Ramos (cell line): ENCODE data around the gene ADGRV1.
"Not testable (repeated sequence)": the region's sequence is repeated elsewhere in the genome, so short reads cannot be mapped to it uniquely, and the experiment has no call there.

Source experiments
- in situ Hi-C: fragments of 300-500 bp; cut with MboI; formaldehyde crosslinking; loops from one replicate; pipeline ENCODE4 v1.14.3; 2022; ENCODE audit warnings: low sequenced_read_pairs; ENCODE audit not compliant: unreplicated experiment

Gene ADGRV1

GRCh38 chr5:91010090-91010489, 451.5 kb downstream of the ADGRV1 start:
- in situ Hi-C loops: no loop called here

GRCh38 chr5:91011029-91011428, 452.4 kb downstream of the ADGRV1 start:
- in situ Hi-C loops: no loop called here

- in situ Hi-C loops: not testable (repeated sequence)
Measured at GRCh38 chr5:91012867-91013266, 454.3 kb downstream of the ADGRV1 start.

- in situ Hi-C loops: no loop called here
Measured at GRCh38 chr5:91016322-91016721, 457.7 kb downstream of the ADGRV1 start.

GRCh38 chr5:91016954-91017700, 458.5 kb downstream of the ADGRV1 start:
- in situ Hi-C loops: no loop called here

- in situ Hi-C loops: no loop called here
Measured at GRCh38 chr5:91018200-91018599, 459.6 kb downstream of the ADGRV1 start.

GRCh38 chr5:91018712-91019371, 460.2 kb downstream of the ADGRV1 start:
- in situ Hi-C loops: no loop called here

GRCh38 chr5:91020065-91020800, 461.6 kb downstream of the ADGRV1 start:
- in situ Hi-C loops: no loop called here

GRCh38 chr5:91022518-91022917, 463.9 kb downstream of the ADGRV1 start:
- in situ Hi-C loops: no loop called here

GRCh38 chr5:91024206-91024605, 465.6 kb downstream of the ADGRV1 start:
- in situ Hi-C loops: no loop called here

- in situ Hi-C loops: no loop called here
Measured at GRCh38 chr5:91024727-91025126, 466.1 kb downstream of the ADGRV1 start.

GRCh38 chr5:91025449-91025848, 466.9 kb downstream of the ADGRV1 start:
- in situ Hi-C loops: no loop called here

- in situ Hi-C loops: no loop called here
Measured at GRCh38 chr5:91025956-91026355, 467.4 kb downstream of the ADGRV1 start.

- in situ Hi-C loops: no loop called here
Measured at GRCh38 chr5:91026466-91026865, 467.9 kb downstream of the ADGRV1 start.

GRCh38 chr5:91027405-91028139, 469.0 kb downstream of the ADGRV1 start:
- in situ Hi-C loops: no loop called here

- in situ Hi-C loops: no loop called here
Measured at GRCh38 chr5:91028499-91028956, 469.9 kb downstream of the ADGRV1 start.

GRCh38 chr5:91030521-91031401, 472.2 kb downstream of the ADGRV1 start:
- in situ Hi-C loops: no loop called here

- in situ Hi-C loops: no loop called here
Measured at GRCh38 chr5:91031402-91031752, 472.8 kb downstream of the ADGRV1 start.

GRCh38 chr5:91032125-91032524, 473.5 kb downstream of the ADGRV1 start:
- in situ Hi-C loops: no loop called here

- in situ Hi-C loops: no loop called here
Measured at GRCh38 chr5:91033370-91033769, 474.8 kb downstream of the ADGRV1 start.
